A673 (cell line): Measurements from ENCODE around the gene CCNK. TPM values are rescaled to one million over a fixed set of nuclear protein-coding genes. Genes with fewer than 3 reads are reported as not detected.

ENCODE experiments used
- Bru-seq: library from RNA; stranded (reverse); fragments of 400-500 nt; gene quantifications from one replicate; lab custom pipeline; 2021; lab: Mats Ljungman, UMichigan
- BruChase-seq, 2 experiments: library from RNA; stranded (reverse); fragments of 400-500 nt; gene quantifications; one replicate each; lab custom pipeline; 2021; lab: Mats Ljungman, UMichigan
- BruUV-seq: library from RNA; stranded (reverse); fragments of 400-500 nt; replicated peaks from 2 replicates; lab custom pipeline; 2021; lab: Mats Ljungman, UMichigan
- CTCF ChIA-PET: fragments of 300-600 bp; sonication (Branson Sonifier 250); formaldehyde crosslinking; loops from one replicate; lab custom pipeline; 2022; ENCODE audit warnings: antibody characterized with exemption; lab: Charles Lee
- POLR2A ChIA-PET: fragments of 300-600 bp; sonication (Branson Sonifier 250); formaldehyde crosslinking; loops from one replicate; lab custom pipeline; 2022; ENCODE audit warnings: antibody characterized with exemption; ENCODE audit not compliant: low non-redundant PET; lab: Charles Lee
- DNase-seq: peaks from one replicate; pipeline ENCODE4 v3.0.0-alpha.2; 2015; ENCODE audit warnings: low spot score
- H3K27ac ChIP-seq: fragments of 200-600 bp; sonication (generic); 2 replicates; pipeline ENCODE4 v1.5.1; 2016; ENCODE audit warnings: mixed run types, low read depth, mild to moderate bottlenecking, mixed read lengths, antibody characterized with exemption, low read length; ENCODE audit not compliant: poor library complexity, severe bottlenecking
- H3K27me3 ChIP-seq: fragments of 200-600 bp; sonication (generic); replicated peaks from 2 replicates; pipeline ENCODE4 v1.6.1; 2017; ENCODE audit warnings: mixed run types, low read depth, mild to moderate bottlenecking, mixed read lengths, antibody characterized with exemption, low read length; ENCODE audit not compliant: insufficient read depth, poor library complexity
- H3K36me3 ChIP-seq: fragments of 200-600 bp; sonication (generic); 2 replicates; pipeline ENCODE4 v1.6.1; 2016; ENCODE audit warnings: mixed run types, mild to moderate bottlenecking, mixed read lengths, antibody characterized with exemption, low read length; ENCODE audit not compliant: insufficient read depth, poor library complexity, severe bottlenecking
- H3K4me1 ChIP-seq: fragments of 200-600 bp; sonication (generic); 2 replicates; pipeline ENCODE4 v1.6.1; 2017; ENCODE audit warnings: mixed run types, mild to moderate bottlenecking, mixed read lengths, antibody characterized with exemption, low read length; ENCODE audit not compliant: insufficient read depth, poor library complexity, severe bottlenecking
- H3K4me3 ChIP-seq: fragments of 200-600 bp; sonication (generic); 2 replicates; pipeline ENCODE4 v1.5.1; 2016; ENCODE audit warnings: low read depth, mixed run types, mild to moderate bottlenecking, mixed read lengths, low read length; ENCODE audit not compliant: poor library complexity, severe bottlenecking
- H3K9me3 ChIP-seq: fragments of 200-600 bp; sonication (generic); 2 replicates; pipeline ENCODE4 v1.6.1; 2016; ENCODE audit warnings: mixed run types, low read depth, mild to moderate bottlenecking, mixed read lengths, antibody characterized with exemption, low read length; ENCODE audit not compliant: poor library complexity, severe bottlenecking
- CTCF ChIP-seq: fragments of 300-800, 200-600 bp; sonication (generic); conservative IDR thresholded peaks from 2 replicates; pipeline ENCODE4 v1.5.1; 2017; ENCODE audit warnings: low read depth, mild to moderate bottlenecking, antibody characterized with exemption, low read length, moderate library complexity, mixed read lengths
- EZH2 ChIP-seq: fragments of 200-600 bp; sonication (generic); IDR thresholded peaks from 2 replicates; pipeline ENCODE4 v1.6.1; 2017; ENCODE audit warnings: borderline replicate concordance, low read depth, mild to moderate bottlenecking, mixed read lengths, antibody characterized with exemption, low read length; ENCODE audit not compliant: poor library complexity, severe bottlenecking
- intact Hi-C: fragments of 100-400 bp; cut with micrococcal nuclease; formaldehyde crosslinking; loops from one replicate; pipeline ENCODE4 v1.10.0; 2022; ENCODE audit not compliant: unreplicated experiment
- long read RNA-seq: library from polyadenylated mRNA; stranded (forward); transcript quantifications from one replicate; pipeline ENCODE4 v2.0.0, GENCODE V29; 2022
- total RNA-seq: library from RNA; stranded (reverse); gene quantifications from 2 replicates; pipeline ENCODE4 v1.2.3, GENCODE V29; 2021

CCNK gene
- total RNA-seq (88.0 and 88.2 TPM in 2 replicates), Bru-seq, nascent RNA (percentile 82 among the genes with signal in this experiment), BruChase-seq, experiment 1, labeled RNA remaining after a 2-hour chase (percentile 74 among the genes with signal in this experiment), BruChase-seq, experiment 2, labeled RNA remaining after a 6-hour chase (percentile 84 among the genes with signal in this experiment)
- long read RNA-seq, partial matches to known transcripts: 0 of 1 reads
- long read RNA-seq, other reads (novel, unspliced or antisense): 1 of 1 reads

- peaks cover 26% of the 10 kb centered on the region for H3K4me1 ChIP-seq
- peak; percentile 100 for DNase-seq
- H3K36me3 ChIP-seq: no peaks in the 10 kb centered on the region
- POLR2A ChIA-PET: no interaction called here
- H3K27ac ChIP-seq: peak within 1 kb of the TSS; percentile 93
- peak within 1 kb of the TSS; percentile 93 for H3K4me3 ChIP-seq
- no peaks in the 10 kb centered on the region for H3K9me3 ChIP-seq
- CTCF ChIA-PET: interaction anchor here (0.8 kb wide), 1 partner anchor 418 kb away, joined by 3 read pairs; no protein-coding TSS in a partner anchor
- BruUV-seq: no TSS peak
- TF ChIP-seq EZH2 (no peak), CTCF (no peak)
- H3K27me3 ChIP-seq: no peaks in the 10 kb centered on the region
- intact Hi-C loops: no loop called here
Measured at GRCh38 chr14:99480917-99481744, at the start of gene CCNK. Gene CCNK (plus strand): TSS chr14:99481409. CDS start chr14:99492678, 11,269 bp downstream.

- Histone ChIP-seq H3K9me3 (no peaks in the 10 kb centered on the region), H3K27ac (no peak overlapping the region), H3K4me3 (no peak overlapping the region), H3K4me1 (no peaks in the 10 kb centered on the region), H3K36me3 (no peaks in the 10 kb centered on the region), H3K27me3 (no peaks in the 10 kb centered on the region)
- no TSS peak for BruUV-seq
- ChIA-PET CTCF (interaction anchor here (0.7 kb wide), 1 partner anchor 130 kb away, joined by 3 read pairs; no protein-coding TSS in a partner anchor), POLR2A (no interaction called here)
- no peak for DNase-seq
- intact Hi-C loops: no loop called here
- no peak for TF ChIP-seq CTCF
- TF ChIP-seq EZH2: no peak
Measured at GRCh38 chr14:99431986-99432385, 49.2 kb upstream of the CCNK start.

- ChIA-PET POLR2A (no interaction called here), CTCF (no interaction called here)
- H3K4me3 ChIP-seq: no peak overlapping the region
- intact Hi-C loops: no loop called here
- H3K27me3 ChIP-seq: no peaks in the 10 kb centered on the region
- H3K9me3 ChIP-seq: no peaks in the 10 kb centered on the region
- TF ChIP-seq CTCF (no peak), EZH2 (no peak)
- no peak for DNase-seq
- H3K36me3 ChIP-seq: no peaks in the 10 kb centered on the region
- BruUV-seq: no TSS peak
- no peaks in the 10 kb centered on the region for H3K4me1 ChIP-seq
- no peak overlapping the region for H3K27ac ChIP-seq
Measured at GRCh38 chr14:99432485-99432884, 48.7 kb upstream of the CCNK start.
